HG02840 (cell line): ENCODE measurements around the gene SASH1.

Source experiments
- ATAC-seq: cut with Tn5 transposase; IDR thresholded peaks from one replicate; pipeline ENCODE4 v1.9.1; 2021; ENCODE audit warnings: mild to moderate bottlenecking, moderate library complexity, moderate number of reproducible peaks; ENCODE audit not compliant: unreplicated experiment, low FRiP score

The SASH1 gene

DNA sequence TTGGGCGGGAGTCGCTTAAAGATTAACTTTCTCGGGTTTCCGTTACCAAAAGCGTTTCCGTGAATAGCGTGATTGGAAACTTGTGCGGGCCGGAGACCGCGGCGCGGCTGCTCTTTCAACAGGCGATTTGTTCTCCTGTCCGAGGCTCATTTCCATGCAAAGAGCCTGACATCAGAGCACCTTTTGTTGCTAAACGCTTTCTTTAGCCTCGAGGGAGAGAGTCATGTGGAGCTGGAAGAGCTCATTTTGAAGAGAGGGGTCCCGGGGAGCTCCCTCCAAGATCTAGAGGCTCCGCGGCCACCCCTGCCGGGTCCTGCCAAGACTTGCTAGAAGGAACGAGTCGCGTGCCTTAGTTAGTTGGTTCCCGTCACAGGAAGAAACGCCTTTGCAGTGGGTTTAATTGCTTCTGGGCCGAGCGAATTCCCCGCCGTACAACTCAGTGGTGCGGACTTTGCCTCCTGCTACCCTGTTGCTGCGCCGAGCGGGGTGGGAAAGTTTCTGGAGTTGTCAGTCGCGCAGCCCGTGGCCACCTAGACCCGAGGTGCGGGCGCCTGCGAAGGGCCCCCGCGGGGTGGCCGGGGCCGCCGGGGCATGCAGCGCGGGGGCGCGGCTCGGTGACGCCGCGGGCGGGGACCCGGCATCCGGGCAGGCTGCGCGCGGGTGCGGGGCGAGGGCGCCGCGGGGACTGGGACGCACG lies at the start of gene SASH1:
Gene SASH1 (plus strand): TSS at position 489 of the 697 bp plus-strand sequence. CDS start 230 bp downstream, outside the sequence.
- ATAC-seq, result peak; percentile 80

GRCh38 chr6:148293181-148293995 lies 49.2 kb upstream of the SASH1 start:
- no peak for ATAC-seq

GRCh38 chr6:148294059-148294458 lies 48.6 kb upstream of the SASH1 start:
- ATAC-seq, result no peak

GRCh38 chr6:148295261-148295887 lies 47.3 kb upstream of the SASH1 start:
- ATAC-seq, result no peak

- ATAC-seq, result no peak
Measured at GRCh38 chr6:148296771-148297170, 45.9 kb upstream of the SASH1 start.

DNA sequence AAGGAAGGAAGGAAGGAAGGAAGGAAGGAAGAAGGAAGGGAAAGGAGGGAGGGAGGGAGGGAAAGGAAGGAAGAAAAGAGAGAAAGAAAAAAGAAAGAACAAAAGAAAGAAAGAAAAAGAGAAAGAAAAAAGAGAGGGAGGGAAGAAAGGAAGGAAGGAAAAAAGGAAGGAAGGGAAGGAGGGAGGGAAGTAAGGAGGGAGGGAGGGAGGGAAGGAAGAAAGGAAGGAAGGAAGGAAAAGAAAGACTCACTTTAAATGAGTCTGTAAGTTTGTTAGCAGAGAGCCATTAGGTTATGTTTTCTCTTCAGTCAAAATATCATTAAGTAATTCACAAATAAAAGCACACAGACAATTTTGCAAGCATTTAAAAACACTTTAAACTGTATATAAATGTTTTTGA lies 44.0 kb upstream of the SASH1 start:
- no peak for ATAC-seq

DNA sequence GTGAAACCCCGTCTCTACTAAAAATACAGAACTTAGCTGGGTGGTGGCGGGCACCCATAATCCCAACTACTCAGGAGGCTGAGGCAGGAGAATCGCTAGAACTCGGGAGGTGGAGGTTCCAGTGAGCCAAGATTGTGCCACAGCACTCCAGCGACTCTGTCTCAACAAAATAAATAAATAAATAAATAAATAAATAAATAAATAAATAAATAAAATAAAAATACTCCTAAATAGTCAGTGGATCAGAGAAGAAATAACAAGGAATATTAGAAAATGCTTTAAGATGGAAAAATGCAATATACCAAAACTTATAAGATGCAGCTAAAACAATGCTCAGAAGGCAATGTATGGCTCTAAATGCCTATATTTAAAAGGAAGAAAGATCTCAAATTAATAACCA lies 39.0 kb upstream of the SASH1 start:
- no peak for ATAC-seq

GRCh38 chr6:148304976-148305375 lies 37.7 kb upstream of the SASH1 start:
- no peak for ATAC-seq

DNA sequence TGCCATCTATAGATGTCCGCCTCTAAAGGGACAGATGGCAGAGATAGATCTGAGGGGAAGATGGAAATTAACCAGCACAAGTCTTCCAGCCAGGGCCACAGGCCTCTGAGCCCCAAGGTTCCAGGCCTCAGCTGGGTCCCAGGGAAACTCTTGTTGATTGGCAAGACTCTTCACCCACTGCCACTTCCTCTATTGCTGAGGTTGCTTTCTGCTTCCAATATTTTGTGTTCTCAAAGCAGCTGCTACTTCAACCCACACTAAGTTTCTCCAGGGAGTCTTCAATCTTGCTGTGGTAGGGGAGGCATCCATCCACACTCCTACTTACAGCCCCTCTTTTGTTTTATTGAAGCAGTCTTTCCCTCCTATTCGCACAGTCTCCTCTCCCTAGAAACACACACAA lies 36.4 kb upstream of the SASH1 start:
- no peak for ATAC-seq

GRCh38 chr6:148307405-148307804 lies 35.2 kb upstream of the SASH1 start:
- no peak for ATAC-seq

DNA sequence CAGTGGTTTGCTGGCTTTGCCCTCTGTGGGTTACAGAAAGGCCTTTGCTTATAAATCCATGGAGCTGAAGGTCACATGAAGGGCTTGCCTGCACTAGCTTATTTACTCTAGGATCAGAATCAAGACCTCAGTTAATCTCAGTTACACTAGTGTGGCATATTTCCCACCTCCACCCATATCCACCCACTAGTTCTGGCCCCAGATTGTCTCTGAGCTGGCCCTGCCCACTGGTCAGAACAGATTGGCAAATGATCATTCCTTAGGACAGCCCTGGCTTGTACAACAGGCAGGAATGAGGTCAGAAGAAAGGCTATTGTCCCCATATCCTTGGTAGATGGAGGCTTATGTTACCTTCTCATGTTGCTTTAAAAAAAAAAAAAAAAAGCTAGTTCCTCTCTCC lies 33.3 kb upstream of the SASH1 start:
- ATAC-seq, result no peak

DNA sequence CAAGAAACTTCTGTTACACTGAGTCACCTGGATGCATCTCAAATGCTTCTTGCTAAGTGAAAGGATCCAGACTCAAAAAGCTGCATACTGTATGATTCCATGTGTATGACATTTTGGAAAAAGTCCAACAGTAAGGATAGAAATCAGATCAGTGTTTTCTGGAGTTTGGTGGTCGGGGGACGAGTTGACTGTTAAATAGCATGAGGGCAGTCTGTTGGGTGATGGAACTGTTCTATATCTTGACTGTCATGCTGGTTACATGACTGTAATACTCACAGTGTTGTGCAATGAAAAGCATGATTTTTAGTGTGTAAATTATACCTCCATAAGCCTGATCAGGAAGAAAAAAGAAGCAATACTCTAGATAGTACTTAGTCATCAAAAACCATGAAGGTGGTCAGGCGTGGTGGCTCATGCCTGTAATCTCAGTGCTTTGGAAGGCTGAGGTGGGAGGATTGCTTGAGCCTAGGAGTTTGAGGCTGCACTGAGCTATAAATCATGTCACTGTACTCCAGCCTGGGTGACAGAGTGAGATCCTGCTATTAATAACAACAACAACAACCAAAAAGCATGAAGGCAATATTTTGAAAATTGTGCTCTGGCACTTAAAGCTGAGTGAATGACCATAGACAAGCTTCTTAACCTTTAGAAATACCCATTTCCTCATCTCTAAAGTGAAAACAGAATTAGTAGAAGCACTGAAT lies 30.5 kb upstream of the SASH1 start:
- ATAC-seq, result no peak

GRCh38 chr6:148313488-148313887 lies 29.1 kb upstream of the SASH1 start:
- no peak for ATAC-seq

GRCh38 chr6:148316308-148316707 lies 26.3 kb upstream of the SASH1 start:
- no peak for ATAC-seq

GRCh38 chr6:148317051-148317450 lies 25.6 kb upstream of the SASH1 start:
- no peak for ATAC-seq

- no peak for ATAC-seq
Measured at GRCh38 chr6:148317739-148318138, 24.9 kb upstream of the SASH1 start.

- no peak for ATAC-seq
Measured at GRCh38 chr6:148322704-148323103, 19.9 kb upstream of the SASH1 start.

DNA sequence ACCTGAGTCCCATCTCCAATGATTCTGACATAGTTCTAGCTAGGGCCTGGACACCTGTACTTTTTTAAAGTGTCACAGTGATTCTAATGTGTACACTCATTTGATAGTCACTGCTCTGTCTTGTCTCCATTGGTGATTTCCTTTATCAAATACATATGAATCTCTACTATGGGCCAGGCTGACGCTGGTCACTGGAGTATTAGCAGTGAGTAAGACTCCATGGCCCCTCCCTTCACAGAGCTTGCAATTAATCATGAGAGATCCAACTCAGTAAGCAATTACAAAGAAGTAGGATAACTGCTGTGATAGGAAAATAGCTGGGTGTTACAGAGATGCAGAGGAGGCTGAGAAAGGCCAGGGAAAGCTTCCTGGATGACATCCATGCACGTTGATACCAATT lies 19.3 kb upstream of the SASH1 start:
- no peak for ATAC-seq

DNA sequence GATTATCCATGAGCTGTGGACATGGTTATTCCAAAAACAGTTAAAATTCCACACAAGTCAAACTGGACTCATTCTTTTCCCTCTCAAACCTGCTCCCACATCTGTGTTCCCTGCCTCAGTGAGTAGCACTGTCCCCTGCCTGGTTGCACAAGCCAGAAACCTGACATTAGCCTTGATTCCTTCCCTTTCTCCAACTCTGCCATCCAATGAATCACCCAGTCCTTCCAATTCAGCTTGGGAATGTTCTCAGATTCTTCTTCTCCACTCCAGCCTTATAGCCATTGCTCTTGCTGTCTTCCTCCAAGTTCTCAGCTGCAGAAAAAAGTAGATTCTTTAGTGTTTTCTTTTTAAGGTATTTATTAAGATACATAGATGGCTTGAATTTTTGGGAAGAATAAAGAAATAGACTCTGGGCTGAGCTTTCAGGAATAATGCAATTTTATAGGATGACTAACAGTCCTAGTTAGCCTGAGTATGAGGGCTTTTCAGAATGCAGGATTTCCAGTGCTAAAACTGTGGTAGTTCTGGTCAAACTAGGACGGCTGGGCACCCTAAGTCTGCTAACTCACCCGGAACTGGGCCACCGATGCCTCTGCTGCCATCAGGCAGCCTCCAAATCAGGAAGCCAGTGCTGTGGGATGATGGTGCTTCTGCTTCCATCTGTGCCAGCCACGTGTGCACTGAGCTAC lies 18.2 kb upstream of the SASH1 start:
- no peak for ATAC-seq

DNA sequence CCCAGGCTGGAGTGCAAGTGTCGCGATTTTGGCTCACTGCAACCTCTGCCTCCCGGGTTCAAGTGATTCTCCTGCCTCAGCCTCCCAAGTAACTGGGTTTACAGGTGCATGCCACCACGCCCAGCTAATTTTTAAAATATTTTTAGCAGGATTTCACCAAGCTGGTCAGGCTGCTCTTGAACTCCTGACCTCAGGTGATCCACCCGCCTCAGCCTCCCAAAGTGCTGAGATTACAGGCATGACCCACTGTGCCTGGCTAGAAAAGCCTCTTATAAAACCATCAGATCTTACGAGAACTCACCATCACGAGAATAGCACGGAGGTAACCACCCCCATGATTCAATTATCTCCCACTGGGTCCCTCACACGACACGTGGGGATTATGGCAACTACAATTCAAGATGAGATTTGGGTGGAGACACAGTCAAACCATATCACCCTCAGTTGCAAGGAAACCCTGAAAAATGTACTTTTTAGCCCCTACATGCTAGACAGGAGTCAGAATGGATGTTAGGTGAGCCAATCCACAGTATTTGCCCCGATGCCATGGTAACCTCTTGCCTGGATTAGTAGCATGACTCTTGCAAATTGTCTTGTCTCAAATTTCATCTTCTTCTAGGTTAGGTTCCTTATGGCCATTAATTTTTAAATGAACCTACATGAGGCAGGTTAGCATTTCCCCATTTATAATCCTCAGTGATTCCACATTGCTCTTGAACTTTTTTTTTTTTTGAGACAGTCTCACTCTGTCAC lies 17.1 kb upstream of the SASH1 start:
- no peak for ATAC-seq
